Common myeloid progenitor, CD34-positive (primary cell): ENCODE measurements around the gene ETV4.

Experiments used
- CTCF ChIA-PET: fragments of 350-600 bp; sonication (Branson Sonifier 250); formaldehyde crosslinking; loops from one replicate; lab custom pipeline; 2021; ENCODE audit warnings: antibody characterized with exemption; lab: Charles Lee
- POLR2A ChIA-PET: fragments of 350-600 bp; sonication (Branson Sonifier 250); formaldehyde crosslinking; loops from one replicate; lab custom pipeline; 2021; ENCODE audit warnings: antibody characterized with exemption; lab: Charles Lee
- DNase-seq, 3 donors: peaks; one replicate each; pipeline versions ENCODE4 v3.0.0 to v3.0.0-alpha.2; 2013
- H3K27ac ChIP-seq, 2 experiments: 1 replicate in 1 of 2; 2 replicates in 1 of 2; pipeline ENCODE4 v1.7.0; 2013; ENCODE audit warnings: inconsistent platforms in 2 of 2, low read length in 2 of 2, mild to moderate bottlenecking in 2 of 2, low read depth in 1 of 2, moderate library complexity in 1 of 2; ENCODE audit not compliant: severe bottlenecking in 2 of 2, insufficient read depth in 1 of 2, poor library complexity in 1 of 2
- H3K27me3 ChIP-seq, 5 experiments: replicated peaks in 2 of 5; 1 replicate in 3 of 5; 2 replicates in 2 of 5; pipeline versions ENCODE4 v1.6.1 to v1.7.0; 2013; ENCODE audit warnings: low read length in 4 of 5, mild to moderate bottlenecking in 2 of 5, moderate library complexity in 2 of 5, inconsistent platforms in 1 of 5; ENCODE audit not compliant: insufficient read depth in 5 of 5, control insufficient read depth in 4 of 5
- H3K36me3 ChIP-seq, 4 experiments: 1 replicate in 2 of 4; 2 replicates in 2 of 4; pipeline versions ENCODE4 v1.6.1 to v1.7.0; 2013; ENCODE audit warnings: low read length in 3 of 4, control low read depth in 1 of 4, mild to moderate bottlenecking in 1 of 4; ENCODE audit not compliant: control insufficient read depth in 4 of 4, insufficient read depth in 4 of 4
- H3K4me1 ChIP-seq, 4 experiments: 1 replicate in 3 of 4; 2 replicates in 1 of 4; pipeline versions ENCODE4 v1.6.1 to v1.7.1; 2013; ENCODE audit warnings: low read length in 3 of 4, mild to moderate bottlenecking in 3 of 4, control low read depth in 1 of 4, inconsistent platforms in 1 of 4, moderate library complexity in 1 of 4; ENCODE audit not compliant: control insufficient read depth in 4 of 4, insufficient read depth in 4 of 4; ENCODE audit errors: control extremely low read depth in 1 of 4
- H3K4me3 ChIP-seq, 7 experiments: 1 replicate in 4 of 7; 2 replicates in 3 of 7; pipeline versions ENCODE4 v1.5.1 to v1.7.0; 2013; ENCODE audit warnings: mild to moderate bottlenecking in 7 of 7, low read length in 6 of 7, moderate library complexity in 6 of 7, inconsistent platforms in 2 of 7, low read depth in 2 of 7, control low read depth in 1 of 7; ENCODE audit not compliant: insufficient read depth in 4 of 7, control insufficient read depth in 1 of 7; ENCODE audit errors: extremely low read depth in 1 of 7
- H3K9me3 ChIP-seq, 5 experiments: 1 replicate in 4 of 5; 2 replicates in 1 of 5; pipeline versions ENCODE4 v1.6.1 to v1.7.1; 2013; ENCODE audit warnings: low read length in 4 of 5, mild to moderate bottlenecking in 2 of 5, inconsistent platforms in 1 of 5, low read depth in 1 of 5, moderate library complexity in 1 of 5; ENCODE audit not compliant: control insufficient read depth in 4 of 5, insufficient read depth in 2 of 5; ENCODE audit errors: control extremely low read depth in 1 of 5
- WGBS: methylation state at CpG from one replicate; pipeline ENCODE4 v1.1.5; 2013; ENCODE audit not compliant: insufficient coverage; 5-methylcytosine and 5-hydroxymethylcytosine counted together

ETV4 gene

DNA sequence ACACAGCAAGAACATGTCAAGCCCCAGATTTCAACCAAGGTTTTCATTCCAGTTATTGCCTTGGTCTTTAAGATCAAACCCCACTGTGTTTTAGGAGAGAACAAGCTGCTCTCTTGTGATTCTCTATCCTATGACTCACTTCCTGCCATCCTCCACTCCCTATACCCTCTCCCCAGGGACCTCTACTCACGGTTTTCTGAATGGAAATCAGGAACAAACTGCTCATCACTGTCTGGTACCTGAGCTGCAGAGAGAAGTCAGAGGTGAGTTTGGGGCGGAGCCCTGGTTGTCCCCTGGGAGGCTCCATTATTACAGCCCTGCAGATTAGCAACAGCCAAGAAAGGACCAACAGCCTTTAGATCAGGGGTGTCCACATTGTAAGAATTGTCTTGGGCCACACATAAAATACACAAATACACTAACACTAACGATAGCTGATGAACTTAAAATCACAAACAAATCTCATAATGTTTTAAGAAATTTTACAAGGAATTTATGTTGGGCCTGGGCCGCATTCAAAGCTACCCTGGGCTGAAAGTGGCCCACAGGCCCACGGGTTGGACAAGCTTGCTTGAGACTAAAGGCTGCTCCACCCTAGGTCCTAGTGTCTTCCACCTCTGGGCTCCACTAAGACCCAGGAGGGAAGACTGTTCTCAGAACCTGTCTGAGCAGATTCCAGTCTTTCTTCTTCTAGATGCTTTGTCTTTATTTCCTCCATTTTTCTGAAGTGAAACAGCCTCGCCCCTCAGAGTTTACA, 9.7 kb downstream of the ETV4 start:
- H3K9me3 ChIP-seq = no peaks in the 10 kb centered on the region
- CTCF ChIA-PET = interaction anchor here (1.6 kb wide), 1 partner anchor 17 kb away, joined by 4 read pairs; no protein-coding TSS in a partner anchor
- H3K4me1 ChIP-seq = peaks cover 0 to 1% (median 0%) of the 10 kb centered on the region in 4 experiments
- no peaks in the 10 kb centered on the region for H3K36me3 ChIP-seq
- peaks cover 0 to 2% (median 0%) of the 10 kb centered on the region in 5 experiments for H3K27me3 ChIP-seq
- POLR2A ChIA-PET = interaction anchor here (1.1 kb wide), 1 partner anchor 12 kb away, joined by 3 read pairs; no protein-coding TSS in a partner anchor
- no peak for DNase-seq
- WGBS = 88% methylated on average over 3 of the region's 6 CpGs
- no peak overlapping the region for H3K27ac ChIP-seq
- no peak overlapping the region for H3K4me3 ChIP-seq

GRCh38 chr17:43534909-43535308, 11.2 kb downstream of the ETV4 start:
- 95% methylated on average over 5 of the region's 5 CpGs for WGBS
- DNase-seq = no peak
- H3K9me3 ChIP-seq = no peaks in the 10 kb centered on the region
- no peaks in the 10 kb centered on the region for H3K27me3 ChIP-seq
- ChIA-PET POLR2A (interaction anchor here (0.6 kb wide), 1 partner anchor 163 kb away, joined by 3 read pairs; no protein-coding TSS in a partner anchor), CTCF (no interaction called here)
- no peak overlapping the region for H3K4me3 ChIP-seq
- no peak overlapping the region for H3K27ac ChIP-seq
- H3K4me1 ChIP-seq = peaks cover 0 to 16% (median 10%) of the 10 kb centered on the region in 4 experiments
- H3K36me3 ChIP-seq = no peaks in the 10 kb centered on the region

DNA sequence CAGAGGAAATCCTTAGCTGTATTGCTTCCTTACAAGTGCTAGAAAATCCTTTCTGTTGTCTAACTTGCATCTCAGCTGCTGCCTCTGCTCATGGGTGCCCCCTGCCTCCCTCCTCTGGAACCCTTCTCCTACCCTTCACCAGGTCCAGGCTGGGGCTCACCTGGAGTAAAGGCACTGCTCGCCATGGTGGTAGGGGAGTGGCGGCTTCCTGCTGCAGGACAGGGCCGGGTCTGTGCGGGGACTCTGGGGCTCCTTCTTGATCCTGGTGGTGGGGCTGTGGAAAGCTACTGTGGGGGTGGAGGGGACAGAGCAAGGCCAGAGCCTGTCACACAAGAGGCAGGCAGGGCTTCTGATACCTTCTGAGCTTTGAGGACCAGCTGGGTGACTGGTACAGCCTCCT, 12.4 kb downstream of the ETV4 start:
- no peak for DNase-seq
- Histone ChIP-seq H3K4me3 (no peak overlapping the region), H3K4me1 (peaks cover 0 to 21% (median 14%) of the 10 kb centered on the region in 4 experiments), H3K36me3 (peaks cover 0 to 5% (median 0%) of the 10 kb centered on the region in 4 experiments), H3K27me3 (no peaks in the 10 kb centered on the region), H3K27ac (no peak overlapping the region), H3K9me3 (no peaks in the 10 kb centered on the region)
- ChIA-PET POLR2A (no interaction called here), CTCF (interaction anchor here (0.6 kb wide), 1 partner anchor 224 kb away, joined by 3 read pairs; no protein-coding TSS in a partner anchor)
- WGBS = no CpG with 5 or more reads among the region's 4 CpGs

DNA sequence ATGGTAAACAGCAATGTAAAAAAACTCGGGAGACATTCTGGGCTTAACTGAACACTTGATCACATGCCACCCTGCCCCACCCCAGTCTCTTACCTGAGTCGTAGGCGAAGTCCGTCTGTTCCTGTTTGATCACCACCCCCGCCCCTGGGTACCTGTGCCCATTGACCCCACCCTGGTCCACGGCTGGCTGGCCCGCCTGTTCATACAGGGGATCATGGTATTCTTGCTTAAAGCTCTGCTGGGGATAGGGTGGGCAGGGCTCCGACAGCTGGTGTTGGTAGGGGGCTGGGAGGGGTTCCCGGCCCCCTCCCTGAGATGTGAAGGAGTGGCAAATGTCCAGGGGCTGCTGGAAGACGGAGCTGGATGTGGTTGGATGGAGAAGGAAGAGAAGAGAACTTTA, 13.6 kb downstream of the ETV4 start:
- Histone ChIP-seq H3K27ac (no peak overlapping the region), H3K4me1 (peaks cover 0 to 21% (median 14%) of the 10 kb centered on the region in 4 experiments), H3K9me3 (no peaks in the 10 kb centered on the region), H3K4me3 (no peak overlapping the region), H3K27me3 (no peaks in the 10 kb centered on the region), H3K36me3 (peaks cover 0 to 7% (median 4%) of the 10 kb centered on the region in 4 experiments)
- ChIA-PET CTCF (no interaction called here), POLR2A (no interaction called here)
- DNase-seq = no peak
- 97% methylated on average over 5 of the region's 10 CpGs for WGBS

DNA sequence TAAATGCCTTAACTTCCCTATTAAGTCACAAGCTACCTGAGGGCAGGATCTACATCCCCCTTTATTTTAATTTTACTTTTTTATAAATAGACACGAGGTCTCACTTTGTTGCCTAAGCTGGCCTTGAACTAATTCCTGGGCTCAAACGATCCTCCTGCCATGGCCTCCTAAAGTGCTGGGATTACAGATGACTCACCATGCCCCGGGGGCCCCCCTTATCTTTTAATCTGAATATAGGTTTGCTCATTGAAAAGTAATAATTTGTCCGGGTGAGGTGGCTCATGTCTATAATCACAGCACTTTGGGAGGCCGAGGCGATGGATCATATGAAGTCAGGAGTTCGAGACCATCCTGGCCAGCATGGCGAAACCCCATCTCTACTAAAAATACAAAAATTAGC, 14.2 kb downstream of the ETV4 start:
- CTCF ChIA-PET = interaction anchor here (1.2 kb wide), 1 partner anchor 11 kb away, joined by 4 read pairs; no protein-coding TSS in a partner anchor
- WGBS = 86% methylated on average over 6 of the region's 8 CpGs
- no peak for DNase-seq

GRCh38 chr17:43531082-43531378, 15.1 kb downstream of the ETV4 start:
- Histone ChIP-seq H3K27ac (no peak overlapping the region), H3K9me3 (no peaks in the 10 kb centered on the region), H3K27me3 (no peaks in the 10 kb centered on the region), H3K36me3 (peaks cover 0 to 18% (median 14%) of the 10 kb centered on the region in 4 experiments), H3K4me1 (peaks cover 0 to 21% (median 14%) of the 10 kb centered on the region in 4 experiments), H3K4me3 (no peak overlapping the region)
- 81% methylated on average over 3 of the region's 3 CpGs for WGBS
- no peak for DNase-seq
- ChIA-PET POLR2A (interaction anchor here (0.6 to 0.7 kb wide), 2 partner anchors 40 to 148 kb away, joined by 3 to 7 read pairs; no protein-coding TSS in a partner anchor), CTCF (interaction anchor here (1.0 to 1.2 kb wide), 3 partner anchors 8 to 22 kb away, joined by 3 to 4 read pairs (median 4); no protein-coding TSS in a partner anchor)

More for the DNA sequence above, 14.2 kb downstream of the ETV4 start:
- H3K27me3 ChIP-seq = no peaks in the 10 kb centered on the region
- peaks cover 0 to 21% (median 14%) of the 10 kb centered on the region in 4 experiments for H3K4me1 ChIP-seq
- H3K4me3 ChIP-seq = no peak overlapping the region
- H3K9me3 ChIP-seq = no peaks in the 10 kb centered on the region
- no peak overlapping the region for H3K27ac ChIP-seq
- POLR2A ChIA-PET = no interaction called here
- peaks cover 0 to 11% (median 10%) of the 10 kb centered on the region in 4 experiments for H3K36me3 ChIP-seq
